Upper lobe of right lung (tissue), 1 donor: ENCODE data around the gene ARNT2. TPM values are rescaled to one million over a fixed set of nuclear protein-coding genes. Genes with fewer than 3 reads are reported as not detected.

Experiments used
- ATAC-seq: fragments of 200-7000 bp; cut with Tn5 transposase; one replicate; pipeline ENCODE4 v1.9.1; 2020; ENCODE audit warnings: mild to moderate bottlenecking, moderate library complexity
- DNase-seq: peaks from one replicate; pipeline ENCODE4 v3.0.0-alpha.2; 2020
- H3K27ac ChIP-seq: fragments of 200-600 bp; one replicate; pipeline ENCODE4 v1.8.0; 2022
- H3K27me3 ChIP-seq: fragments of 200-600 bp; one replicate; pipeline ENCODE4 v1.8.0; 2022; ENCODE audit warnings: mild to moderate bottlenecking
- H3K36me3 ChIP-seq: fragments of 200-600 bp; one replicate; pipeline ENCODE4 v1.8.0; 2022
- H3K4me1 ChIP-seq: fragments of 200-600 bp; one replicate; pipeline ENCODE4 v1.8.0; 2022
- H3K4me3 ChIP-seq: fragments of 200-600 bp; one replicate; pipeline ENCODE4 v1.8.0; 2022; ENCODE audit warnings: mild to moderate bottlenecking
- H3K9me3 ChIP-seq: fragments of 200-600 bp; one replicate; pipeline ENCODE4 v1.8.0; 2022
- CTCF ChIP-seq: fragments of 200-600 bp; IDR thresholded peaks from one replicate; pipeline ENCODE4 v1.8.0; 2022; ENCODE audit warnings: antibody characterized with exemption
- intact Hi-C: fragments of 100-400 bp; cut with DNase I; formaldehyde crosslinking; loops from one replicate; pipeline ENCODE4 v1.11.0; 2022
- total RNA-seq: library from RNA; stranded (reverse); fragmentation: NEBNext Ultra II Directional; extraction: Animal tissue kit (Norgen Biotek cat#: 25700); gene quantifications from one replicate; pipeline ENCODE4 v1.2.1, GENCODE V29; 2021
- donor health status: DM: no; HTN: yes; CAD: no; lungs with severe emphysema.

The ARNT2 gene
- total RNA-seq, 1 donor from 2014 or later: 12.9 TPM

- Histone ChIP-seq H3K4me1 (no peaks in the 10 kb centered on the region), H3K27me3 (no peaks in the 10 kb centered on the region), H3K27ac (no peak overlapping the region), H3K36me3 (no peaks in the 10 kb centered on the region), H3K9me3 (no peaks in the 10 kb centered on the region), H3K4me3 (no peak overlapping the region)
- DNase-seq (no peak), ATAC-seq (no peak)
- intact Hi-C loops: no loop called here
- no peak for TF ChIP-seq CTCF
Observed at GRCh38 chr15:80375968-80376891, 28.0 kb upstream of the ARNT2 start.

GRCh38 chr15:80379693-80380092, 24.5 kb upstream of the ARNT2 start:
- DNase-seq (no peak), ATAC-seq (no peak)
- intact Hi-C loops: no loop called here
- Histone ChIP-seq H3K27ac (no peak overlapping the region), H3K4me1 (no peaks in the 10 kb centered on the region), H3K4me3 (no peak overlapping the region), H3K9me3 (no peaks in the 10 kb centered on the region), H3K27me3 (no peaks in the 10 kb centered on the region), H3K36me3 (no peaks in the 10 kb centered on the region)
- no peak for TF ChIP-seq CTCF

GRCh38 chr15:80380154-80380553, 24.0 kb upstream of the ARNT2 start:
- Histone ChIP-seq H3K4me3 (no peak overlapping the region), H3K36me3 (no peaks in the 10 kb centered on the region), H3K9me3 (no peaks in the 10 kb centered on the region), H3K4me1 (no peaks in the 10 kb centered on the region), H3K27me3 (no peaks in the 10 kb centered on the region), H3K27ac (no peak overlapping the region)
- ATAC-seq (no peak), DNase-seq (no peak)
- intact Hi-C loops: no loop called here
- no peak for TF ChIP-seq CTCF

GRCh38 chr15:80382285-80382684, 21.9 kb upstream of the ARNT2 start:
- ATAC-seq (no peak), DNase-seq (no peak)
- no peak for TF ChIP-seq CTCF
- Histone ChIP-seq H3K27me3 (no peaks in the 10 kb centered on the region), H3K27ac (no peak overlapping the region), H3K4me3 (no peak overlapping the region), H3K4me1 (no peaks in the 10 kb centered on the region), H3K9me3 (no peaks in the 10 kb centered on the region), H3K36me3 (no peaks in the 10 kb centered on the region)
- intact Hi-C loops: no loop called here

- H3K9me3 ChIP-seq: no peaks in the 10 kb centered on the region
- H3K27me3 ChIP-seq: no peaks in the 10 kb centered on the region
- no peaks in the 10 kb centered on the region for H3K36me3 ChIP-seq
- DNase-seq: no peak
- H3K27ac ChIP-seq: no peak overlapping the region
- intact Hi-C loops: no loop called here
- peak; percentile 41 for ATAC-seq
- TF ChIP-seq CTCF: no peak
- H3K4me3 ChIP-seq: no peak overlapping the region
- H3K4me1 ChIP-seq: no peaks in the 10 kb centered on the region
Observed at GRCh38 chr15:80384432-80384831, 19.8 kb upstream of the ARNT2 start.
